GM18508 (cell line): Measurements from ENCODE around the gene NIN.
A peak's percentile ranks its signal among the peaks of the same experiment; 100 is the strongest.
"Not testable (repeated sequence)": the region's sequence is repeated elsewhere in the genome, so short reads cannot be mapped to it uniquely, and the experiment has no call there.

Source experiments
- ATAC-seq: cut with Tn5 transposase; IDR thresholded peaks from one replicate; pipeline ENCODE4 v1.9.1; 2021; ENCODE audit warnings: moderate number of reproducible peaks; ENCODE audit not compliant: insufficient read depth, unreplicated experiment

The NIN gene

GRCh38 chr14:50820786-50821509 is 10.0 kb downstream of the NIN start:
- ATAC-seq, result no peak

- ATAC-seq, result not testable (repeated sequence)
These were observed 11.7 kb downstream of the NIN start for GRCh38 chr14:50819303-50819702.

- ATAC-seq, result no peak
These were observed 14.4 kb downstream of the NIN start for GRCh38 chr14:50816395-50817047.

GRCh38 chr14:50815526-50815925 is 15.4 kb downstream of the NIN start:
- not testable (repeated sequence) for ATAC-seq

- ATAC-seq, result not testable (repeated sequence)
These were observed 15.9 kb downstream of the NIN start for GRCh38 chr14:50815058-50815457.

GRCh38 chr14:50814161-50814560 is 16.8 kb downstream of the NIN start:
- no peak for ATAC-seq

GRCh38 chr14:50813544-50813863 is 17.5 kb downstream of the NIN start:
- ATAC-seq, result no peak

GRCh38 chr14:50812856-50813543 is 18.0 kb downstream of the NIN start:
- no peak for ATAC-seq

GRCh38 chr14:50812180-50812579 is 18.8 kb downstream of the NIN start:
- ATAC-seq, result no peak

- no peak for ATAC-seq
These were observed 22.9 kb downstream of the NIN start for GRCh38 chr14:50808053-50808452.

- ATAC-seq, result no peak
These were observed 24.6 kb downstream of the NIN start for GRCh38 chr14:50806241-50806933.

GRCh38 chr14:50805396-50805795 is 25.6 kb downstream of the NIN start:
- no peak for ATAC-seq

- no peak for ATAC-seq
These were observed 26.7 kb downstream of the NIN start for GRCh38 chr14:50804181-50804721.

- no peak for ATAC-seq
These were observed 29.3 kb downstream of the NIN start for GRCh38 chr14:50801706-50802105.

GRCh38 chr14:50800032-50800431 is 30.9 kb downstream of the NIN start:
- no peak for ATAC-seq

- ATAC-seq, result peak; percentile 65
These were observed 32.9 kb downstream of the NIN start for GRCh38 chr14:50798048-50798421.

- ATAC-seq, result no peak
These were observed 33.5 kb downstream of the NIN start for GRCh38 chr14:50797250-50798047.

- no peak for ATAC-seq
These were observed 34.6 kb downstream of the NIN start for GRCh38 chr14:50796390-50796789.

GRCh38 chr14:50795909-50796308 is 35.1 kb downstream of the NIN start:
- ATAC-seq, result no peak

GRCh38 chr14:50795142-50795541 is 35.8 kb downstream of the NIN start:
- no peak for ATAC-seq
